ENCODE results near the gene MACROH2A1. TPM values are rescaled to one million over a fixed set of nuclear protein-coding genes. Genes with fewer than 3 reads are reported as not detected.
A peak's percentile ranks its signal among the peaks of the same experiment; 100 is the strongest.

MACROH2A1 gene
- total RNA-seq, 4 donors from 2014 or later = 104 to 167 (median 136) TPM

- H3K4me1 ChIP-seq = peaks cover 70 to 76% of the 10 kb centered on the region in 2 donors
- H3K27ac ChIP-seq = peak overlapping the region; percentile 45 to 81 (median 67)
- intact Hi-C loops (cut with DNase I; ENCODE audit: low total_unique reads) (loop anchor here (10.0 kb wide), 1 partner anchor 151 kb away; no protein-coding TSS in a partner anchor), in situ Hi-C loops (cut with MboI; ENCODE audit: low sequenced_read_pairs in 4 of 4) (no loop called here)
- TF ChIP-seq, protein P1, sequence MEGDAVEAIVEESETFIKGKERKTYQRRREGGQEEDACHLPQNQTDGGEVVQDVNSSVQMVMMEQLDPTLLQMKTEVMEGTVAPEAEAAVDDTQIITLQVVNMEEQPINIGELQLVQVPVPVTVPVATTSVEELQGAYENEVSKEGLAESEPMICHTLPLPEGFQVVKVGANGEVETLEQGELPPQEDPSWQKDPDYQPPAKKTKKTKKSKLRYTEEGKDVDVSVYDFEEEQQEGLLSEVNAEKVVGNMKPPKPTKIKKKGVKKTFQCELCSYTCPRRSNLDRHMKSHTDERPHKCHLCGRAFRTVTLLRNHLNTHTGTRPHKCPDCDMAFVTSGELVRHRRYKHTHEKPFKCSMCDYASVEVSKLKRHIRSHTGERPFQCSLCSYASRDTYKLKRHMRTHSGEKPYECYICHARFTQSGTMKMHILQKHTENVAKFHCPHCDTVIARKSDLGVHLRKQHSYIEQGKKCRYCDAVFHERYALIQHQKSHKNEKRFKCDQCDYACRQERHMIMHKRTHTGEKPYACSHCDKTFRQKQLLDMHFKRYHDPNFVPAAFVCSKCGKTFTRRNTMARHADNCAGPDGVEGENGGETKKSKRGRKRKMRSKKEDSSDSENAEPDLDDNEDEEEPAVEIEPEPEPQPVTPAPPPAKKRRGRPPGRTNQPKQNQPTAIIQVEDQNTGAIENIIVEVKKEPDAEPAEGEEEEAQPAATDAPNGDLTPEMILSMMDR (IDR thresholded peaks at IDR 0.05 in 4 of 5, conservative IDR thresholded peaks at IDR 0.05 in 1 of 5) = no peak
- no peak for TF ChIP-seq POLR2A (IDR thresholded peaks at IDR 0.05)
- no peak overlapping the region for H3K4me3 ChIP-seq
- no peak for ATAC-seq
- no peaks in the 10 kb centered on the region for H3K27me3 ChIP-seq
- H3K36me3 ChIP-seq = no peaks in the 10 kb centered on the region
- no peak for DNase-seq
- no peaks in the 10 kb centered on the region for H3K9me3 ChIP-seq
Measured at GRCh38 chr5:135395866-135396265, 3.2 kb downstream of the MACROH2A1 start.

DNA sequence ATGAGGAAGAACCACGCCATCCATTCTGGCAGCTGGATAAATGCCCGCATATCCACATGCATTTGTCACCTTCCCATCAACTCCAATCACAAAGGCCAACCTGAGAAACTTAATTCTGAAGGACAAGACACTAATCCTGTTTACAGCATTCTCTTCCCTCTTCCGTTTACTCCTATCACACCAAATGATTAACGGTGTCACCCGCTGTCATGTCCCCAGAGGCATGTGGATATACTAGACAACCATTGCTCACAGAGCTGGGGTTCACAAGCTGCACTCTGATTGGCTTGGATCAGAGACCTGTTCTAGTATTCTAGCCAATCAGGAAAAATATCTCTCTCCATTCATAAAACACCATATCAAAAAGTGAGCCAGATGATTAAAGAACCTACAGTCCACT is 3.6 kb downstream of the MACROH2A1 start:
- no peak for TF ChIP-seq POLR2A (IDR thresholded peaks at IDR 0.05)
- TF ChIP-seq, protein P1 (IDR thresholded peaks at IDR 0.05 in 4 of 5, conservative IDR thresholded peaks at IDR 0.05 in 1 of 5) = no peak
- Histone ChIP-seq H3K4me1 (peaks cover 71 to 80% of the 10 kb centered on the region in 2 donors), H3K9me3 (no peaks in the 10 kb centered on the region), H3K27me3 (no peaks in the 10 kb centered on the region), H3K27ac (peak overlapping the region; percentile 45 to 81 (median 67)), H3K36me3 (no peaks in the 10 kb centered on the region), H3K4me3 (no peak overlapping the region)
- in situ Hi-C loops (cut with MboI; ENCODE audit: low sequenced_read_pairs in 4 of 4) (no loop called here), intact Hi-C loops (cut with DNase I; ENCODE audit: low total_unique reads) (loop anchor here (10.0 kb wide), 1 partner anchor 151 kb away; no protein-coding TSS in a partner anchor)
- no peak for DNase-seq
- ATAC-seq = peak in 1 of 2 donors; percentile 64

DNA sequence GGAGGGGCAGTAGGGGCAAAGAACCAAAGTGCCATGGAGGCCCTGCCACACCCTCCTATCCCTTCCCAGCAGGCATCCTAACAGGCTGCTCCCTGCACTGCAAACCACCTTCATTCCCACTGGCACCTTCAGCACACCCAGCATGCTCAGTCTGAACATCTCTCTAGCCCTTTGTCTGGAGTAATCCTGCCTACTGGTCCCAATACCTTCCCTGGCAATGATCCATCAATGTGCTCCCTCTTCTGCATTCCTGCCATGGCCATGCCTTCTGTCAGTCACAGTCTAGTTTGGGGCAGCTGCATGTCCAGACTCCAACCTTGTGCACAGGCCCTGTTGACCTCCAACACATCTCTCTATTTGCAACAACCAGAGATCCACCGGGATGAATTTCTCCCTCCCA is 4.9 kb downstream of the MACROH2A1 start:
- Histone ChIP-seq H3K9me3 (no peaks in the 10 kb centered on the region), H3K36me3 (peaks cover 0 to 2% of the 10 kb centered on the region in 2 donors), H3K27ac (peak overlapping the region in 3 of 4 donors; percentile 9 to 81 (median 32)), H3K4me1 (peaks cover 67 to 78% of the 10 kb centered on the region in 2 donors), H3K27me3 (no peaks in the 10 kb centered on the region), H3K4me3 (no peak overlapping the region)
- no peak for DNase-seq
- TF ChIP-seq, protein P1 (IDR thresholded peaks at IDR 0.05 in 4 of 5, conservative IDR thresholded peaks at IDR 0.05 in 1 of 5) = no peak
- no peak for TF ChIP-seq POLR2A (IDR thresholded peaks at IDR 0.05)
- intact Hi-C loops (cut with DNase I; ENCODE audit: low total_unique reads) (loop anchor here (10.0 kb wide), 1 partner anchor 149 kb away; no protein-coding TSS in a partner anchor), in situ Hi-C loops (cut with MboI; ENCODE audit: low sequenced_read_pairs in 4 of 4) (no loop called here)
- ATAC-seq = no peak

DNA sequence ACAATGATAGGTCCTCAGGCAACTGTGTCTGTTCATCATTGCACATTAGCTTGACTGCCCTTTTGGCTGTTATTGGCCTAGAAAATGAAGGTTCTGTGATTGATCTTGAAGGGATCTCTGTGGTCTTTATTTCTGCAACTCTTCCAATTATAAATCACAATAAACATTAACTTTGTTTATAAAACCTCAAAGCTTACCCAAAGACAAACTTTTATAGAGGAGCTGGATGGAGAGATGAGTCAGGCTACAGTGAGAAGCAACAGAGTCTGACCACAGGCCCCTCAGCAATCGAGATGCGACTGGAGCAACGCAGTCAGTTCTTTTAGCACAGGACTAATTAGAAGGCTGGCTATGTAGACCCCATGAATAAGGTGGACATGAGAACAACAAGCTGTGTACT is 5.3 kb downstream of the MACROH2A1 start:
- Histone ChIP-seq H3K9me3 (no peaks in the 10 kb centered on the region), H3K36me3 (peaks cover 0 to 6% of the 10 kb centered on the region in 2 donors), H3K27ac (peak overlapping the region in 3 of 4 donors; percentile 26 to 81 (median 32)), H3K4me3 (no peak overlapping the region), H3K27me3 (no peaks in the 10 kb centered on the region), H3K4me1 (peaks cover 67 to 78% of the 10 kb centered on the region in 2 donors)
- ATAC-seq (no peak), DNase-seq (no peak)
- in situ Hi-C loops (cut with MboI; ENCODE audit: low sequenced_read_pairs in 4 of 4) (no loop called here), intact Hi-C loops (cut with DNase I; ENCODE audit: low total_unique reads) (loop anchor here (10.0 kb wide), 1 partner anchor 149 kb away; no protein-coding TSS in a partner anchor)
- TF ChIP-seq, protein P1 (IDR thresholded peaks at IDR 0.05 in 4 of 5, conservative IDR thresholded peaks at IDR 0.05 in 1 of 5) = no peak
- TF ChIP-seq POLR2A (IDR thresholded peaks at IDR 0.05) = no peak
